Right hindlimb (tissue), 1 donor: Measurements from ENCODE around the gene TECR.

Experiments
- DNase-seq: peaks from one replicate; pipeline ENCODE4 v3.0.0-alpha.2; 2018

TECR gene

GRCh38 chr19:14510311-14511228 lies 18.8 kb upstream of the TECR start:
- no peak for DNase-seq

GRCh38 chr19:14511229-14511593 lies 18.2 kb upstream of the TECR start:
- no peak for DNase-seq

- DNase-seq, result no peak
Observed at GRCh38 chr19:14512406-14512961, 16.9 kb upstream of the TECR start.

GRCh38 chr19:14514215-14514863 lies 15.1 kb upstream of the TECR start:
- no peak for DNase-seq

GRCh38 chr19:14515501-14516047 lies 13.8 kb upstream of the TECR start:
- DNase-seq, result no peak

GRCh38 chr19:14516048-14516534 lies 13.3 kb upstream of the TECR start:
- DNase-seq, result no peak

GRCh38 chr19:14516746-14517438 lies 12.5 kb upstream of the TECR start:
- no peak for DNase-seq

- no peak for DNase-seq
Observed at GRCh38 chr19:14517446-14517839, 12.0 kb upstream of the TECR start.

- DNase-seq, result peak; percentile 90
Observed at GRCh38 chr19:14517840-14518505, 11.4 kb upstream of the TECR start, which contains the start of gene DNAJB1. TSS of gene DNAJB1 (minus strand) at chr19:14518397. CDS start at chr19:14518349, 48 bp downstream.

GRCh38 chr19:14519245-14519859 lies 10.0 kb upstream of the TECR start:
- no peak for DNase-seq

GRCh38 chr19:14519860-14520407 lies 9.5 kb upstream of the TECR start:
- no peak for DNase-seq

GRCh38 chr19:14520543-14520942 lies 8.9 kb upstream of the TECR start:
- DNase-seq, result no peak

- no peak for DNase-seq
Observed at GRCh38 chr19:14525729-14526128, 3.7 kb upstream of the TECR start.

GRCh38 chr19:14526423-14526822 lies 3.0 kb upstream of the TECR start:
- no peak for DNase-seq

- no peak for DNase-seq
Observed at GRCh38 chr19:14528419-14529253, 758 bp upstream of the TECR start.

GRCh38 chr19:14530005-14530348 lies 583 bp downstream of the TECR start:
- DNase-seq, result no peak

GRCh38 chr19:14530506-14530905 lies 1.1 kb downstream of the TECR start:
- DNase-seq, result no peak

GRCh38 chr19:14533450-14533849 lies 4.1 kb downstream of the TECR start:
- no peak for DNase-seq

- peak; percentile 65 for DNase-seq
Observed at GRCh38 chr19:14536926-14537692, 7.7 kb downstream of the TECR start.
